ENCODE results near the gene IQSEC1.

Gene IQSEC1

DNA sequence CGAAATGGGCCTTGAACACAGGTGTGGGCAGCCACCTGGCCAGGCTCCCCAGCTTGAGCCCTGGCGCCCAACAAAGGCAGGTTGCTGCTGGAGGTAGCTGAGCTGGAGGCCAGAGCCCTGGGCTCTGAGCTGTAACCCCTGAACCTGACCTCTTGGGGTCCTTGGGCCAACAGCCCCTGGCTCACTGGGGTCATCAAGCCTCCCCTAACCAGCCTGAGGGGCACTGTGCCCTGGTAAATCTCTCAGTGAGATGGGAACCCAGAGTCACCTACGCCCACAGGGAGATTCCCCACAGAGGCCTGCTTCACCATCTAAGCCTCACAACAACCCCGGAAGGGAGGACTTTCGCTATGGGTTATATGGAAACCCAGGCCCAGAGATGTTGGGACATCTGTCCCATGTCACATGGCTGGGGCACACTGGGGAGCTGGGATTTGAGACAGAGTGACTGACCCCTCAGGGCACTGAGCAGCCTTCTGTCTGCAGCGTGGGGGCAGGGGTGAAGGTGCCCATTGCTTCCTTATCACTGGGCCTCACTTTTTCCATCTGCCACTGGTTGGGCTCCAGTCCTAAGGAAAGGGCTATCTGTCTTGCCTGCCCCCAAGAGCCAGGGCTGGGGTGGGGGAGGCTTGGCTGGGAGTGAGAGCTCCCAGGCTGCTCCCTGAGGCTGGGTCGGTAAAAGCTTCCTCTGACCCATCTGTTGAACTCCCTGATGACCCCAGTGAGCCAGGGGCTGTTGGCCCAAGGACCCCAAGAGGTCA is 59.1 kb downstream of the IQSEC1 start:
- no peak for DNase-seq

DNA sequence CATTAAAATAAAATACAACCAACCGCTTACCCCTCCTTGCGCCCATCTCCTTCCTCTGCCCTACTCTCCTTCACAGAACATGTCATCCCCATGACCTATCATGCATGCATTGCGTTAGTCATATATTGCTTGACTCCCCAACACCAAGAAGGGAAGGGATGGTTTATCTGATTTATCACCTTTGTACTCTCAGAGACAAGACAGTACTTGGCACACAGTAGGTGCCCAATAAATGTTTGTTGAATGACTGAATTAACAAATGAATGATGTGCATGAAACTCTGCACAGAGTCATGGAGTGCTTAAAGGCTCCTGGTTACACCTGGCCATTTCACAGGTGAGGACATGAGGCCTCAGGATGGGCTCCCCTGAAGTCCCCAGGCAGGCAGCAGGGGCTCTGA is 59.7 kb downstream of the IQSEC1 start:
- no peak for DNase-seq

DNA sequence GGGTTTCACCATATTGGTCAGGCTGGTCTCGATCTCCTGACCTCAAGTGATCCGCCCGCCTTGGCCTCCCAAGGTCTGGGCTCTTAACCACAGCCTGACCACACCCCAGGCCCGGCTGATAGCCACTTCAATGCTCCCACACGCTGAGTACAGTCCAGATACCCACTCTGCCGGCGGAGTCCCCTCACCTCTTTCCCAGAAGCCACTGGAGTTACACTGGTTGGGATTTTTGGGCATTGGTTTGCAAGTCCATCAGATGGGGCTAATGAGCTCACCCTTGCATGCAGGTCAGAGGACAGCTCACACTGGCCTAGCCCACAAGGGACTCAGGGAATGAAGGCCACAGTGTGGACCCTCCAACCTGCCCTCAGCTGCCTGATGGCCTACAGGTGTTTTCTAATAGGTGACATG is 60.1 kb downstream of the IQSEC1 start:
- no peak for DNase-seq

DNA sequence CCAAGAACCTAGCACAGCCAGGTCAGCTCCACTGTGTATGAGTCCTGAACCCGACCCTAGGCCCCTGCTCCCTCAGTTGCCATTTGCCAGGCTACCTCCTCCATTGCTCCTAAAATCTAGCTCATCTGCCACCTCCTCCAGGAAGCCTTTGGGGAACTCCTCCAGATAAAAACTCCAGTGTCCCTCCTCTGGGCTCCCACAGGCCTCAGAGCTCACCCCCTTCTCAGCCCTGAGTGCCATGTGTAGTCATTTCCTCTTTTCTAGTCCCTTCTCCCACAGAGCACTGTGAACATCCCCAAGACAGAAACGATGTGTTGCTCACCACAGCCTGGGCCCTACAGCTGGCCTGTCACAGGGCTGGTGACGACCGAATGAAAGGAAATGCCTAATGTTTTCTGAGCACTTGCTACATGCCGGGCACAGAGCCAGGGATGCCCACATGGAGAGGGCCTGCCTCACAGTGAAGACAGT is 61.0 kb downstream of the IQSEC1 start:
- DNase-seq: no peak

DNA sequence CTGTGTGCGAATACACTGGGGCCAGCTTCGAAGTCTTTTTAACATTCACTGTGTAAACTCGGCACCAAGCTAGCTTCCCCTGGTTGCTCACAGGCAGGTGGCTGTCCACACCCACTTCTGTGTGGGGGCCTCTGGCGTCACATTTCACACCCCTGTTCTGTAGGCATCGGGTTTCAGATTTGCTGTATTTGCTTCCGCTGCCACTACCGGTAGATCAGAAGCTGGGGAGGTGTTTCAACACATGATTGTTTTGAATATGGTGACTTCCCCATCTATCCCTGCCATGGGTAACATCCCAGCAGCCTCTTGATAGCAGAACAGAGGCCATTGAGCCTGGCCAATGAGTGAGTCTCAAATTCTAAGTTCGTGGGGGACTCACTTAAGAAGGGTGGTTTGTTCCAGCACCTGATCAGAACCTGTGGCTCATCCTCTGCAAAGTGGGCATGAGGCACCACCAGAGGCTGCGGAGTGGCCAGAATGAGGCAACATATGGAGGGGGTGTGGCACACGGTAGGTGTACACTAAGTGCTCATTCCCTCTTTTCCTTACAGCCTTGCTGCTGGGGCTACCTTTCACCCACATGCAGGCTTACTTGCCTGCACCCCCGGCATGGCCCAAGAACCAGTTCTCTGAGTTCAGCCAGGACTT is 61.5 kb downstream of the IQSEC1 start:
- no peak for DNase-seq

DNA sequence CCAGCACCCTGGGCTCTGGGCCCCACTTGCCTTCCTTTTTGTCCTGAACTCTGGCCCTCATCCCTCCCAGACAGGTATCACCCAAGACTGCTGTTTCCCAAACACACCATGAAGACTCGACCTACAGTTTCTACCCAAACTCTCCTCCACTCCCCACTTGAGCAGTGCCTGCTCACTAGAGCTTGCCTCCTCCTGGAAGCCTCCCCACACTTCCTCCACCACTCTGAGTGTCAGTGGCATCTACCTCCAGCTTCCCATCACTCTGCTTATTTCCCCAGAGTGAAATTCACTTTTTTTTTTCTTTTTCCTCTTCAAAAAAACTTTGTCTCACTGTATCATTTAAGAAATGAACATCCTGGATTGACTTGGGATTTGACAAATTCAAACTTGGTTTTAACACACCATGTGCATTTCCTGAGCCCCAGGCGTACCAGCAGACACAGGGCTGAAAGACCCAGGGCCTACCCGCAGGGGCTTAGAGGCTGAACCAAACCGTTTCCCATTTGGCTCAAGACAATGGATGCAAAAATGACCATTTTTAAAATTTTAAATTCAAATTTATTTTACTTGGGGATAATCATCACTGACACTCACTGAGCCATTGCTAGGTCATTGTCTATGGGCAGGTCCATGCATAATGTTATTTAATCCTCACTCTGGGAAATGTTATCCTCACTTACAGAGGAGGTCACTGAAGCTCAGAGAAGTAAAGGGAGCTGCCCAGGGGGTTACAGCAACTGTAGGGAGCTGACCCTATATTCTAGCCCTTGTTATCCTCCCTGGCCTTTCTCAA is 62.3 kb downstream of the IQSEC1 start:
- DNase-seq: no peak

DNA sequence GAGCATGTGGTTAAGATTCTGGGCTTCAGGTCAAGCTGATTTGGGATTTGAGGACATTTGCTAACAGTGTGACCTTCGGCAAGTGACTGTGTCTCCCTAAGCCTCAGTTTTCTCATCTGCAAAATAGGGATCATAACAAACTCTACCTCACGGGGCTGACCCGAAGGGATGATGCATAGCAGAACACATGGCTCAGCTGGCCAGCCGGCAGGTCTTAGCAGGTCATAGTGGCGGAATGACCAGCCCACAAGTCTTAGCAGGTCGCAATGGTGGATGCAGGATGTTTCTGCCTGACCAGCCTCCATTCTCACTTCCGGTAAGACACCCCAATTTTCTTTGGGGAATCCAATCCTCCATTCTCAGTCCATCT is 63.3 kb downstream of the IQSEC1 start:
- no peak for DNase-seq

DNA sequence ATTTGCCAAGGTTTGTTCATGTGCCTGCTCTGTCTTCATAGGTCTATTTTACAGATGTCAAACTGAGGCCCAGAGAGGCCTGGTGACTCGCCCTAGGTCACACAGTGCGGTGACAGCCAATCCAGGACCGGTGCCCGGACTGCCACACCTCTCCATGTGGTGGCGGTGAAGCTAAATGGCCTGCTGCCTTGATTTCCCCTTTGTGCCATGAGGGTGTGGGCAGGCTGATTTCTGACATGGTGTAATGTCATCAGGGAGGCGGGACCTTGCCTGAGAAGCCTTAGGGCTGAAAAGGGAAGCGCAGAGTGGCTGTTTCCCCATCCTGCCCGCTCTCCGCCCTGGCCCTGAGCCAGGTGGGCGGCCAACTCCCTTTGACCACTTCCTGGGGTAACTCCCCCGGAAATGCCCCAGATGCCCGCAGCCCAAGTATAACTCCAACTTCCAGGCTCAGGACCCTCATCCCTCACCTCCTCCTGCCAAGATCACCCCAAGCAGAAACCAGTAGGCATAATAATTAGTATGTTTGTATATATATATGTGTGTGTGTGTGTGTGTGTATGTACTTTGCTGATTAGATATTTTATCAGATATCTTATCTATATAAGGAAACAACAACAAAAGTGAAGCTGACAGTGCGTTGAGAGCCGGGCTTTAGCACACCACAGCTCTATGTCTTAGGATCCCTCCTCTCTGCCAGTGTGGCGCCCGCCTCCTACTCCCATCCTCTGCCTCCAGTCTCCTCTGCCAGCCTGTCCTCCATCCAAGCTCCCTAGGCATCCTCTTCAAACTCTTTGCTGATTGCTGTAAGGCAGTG is 63.9 kb downstream of the IQSEC1 start:
- no peak for DNase-seq

DNA sequence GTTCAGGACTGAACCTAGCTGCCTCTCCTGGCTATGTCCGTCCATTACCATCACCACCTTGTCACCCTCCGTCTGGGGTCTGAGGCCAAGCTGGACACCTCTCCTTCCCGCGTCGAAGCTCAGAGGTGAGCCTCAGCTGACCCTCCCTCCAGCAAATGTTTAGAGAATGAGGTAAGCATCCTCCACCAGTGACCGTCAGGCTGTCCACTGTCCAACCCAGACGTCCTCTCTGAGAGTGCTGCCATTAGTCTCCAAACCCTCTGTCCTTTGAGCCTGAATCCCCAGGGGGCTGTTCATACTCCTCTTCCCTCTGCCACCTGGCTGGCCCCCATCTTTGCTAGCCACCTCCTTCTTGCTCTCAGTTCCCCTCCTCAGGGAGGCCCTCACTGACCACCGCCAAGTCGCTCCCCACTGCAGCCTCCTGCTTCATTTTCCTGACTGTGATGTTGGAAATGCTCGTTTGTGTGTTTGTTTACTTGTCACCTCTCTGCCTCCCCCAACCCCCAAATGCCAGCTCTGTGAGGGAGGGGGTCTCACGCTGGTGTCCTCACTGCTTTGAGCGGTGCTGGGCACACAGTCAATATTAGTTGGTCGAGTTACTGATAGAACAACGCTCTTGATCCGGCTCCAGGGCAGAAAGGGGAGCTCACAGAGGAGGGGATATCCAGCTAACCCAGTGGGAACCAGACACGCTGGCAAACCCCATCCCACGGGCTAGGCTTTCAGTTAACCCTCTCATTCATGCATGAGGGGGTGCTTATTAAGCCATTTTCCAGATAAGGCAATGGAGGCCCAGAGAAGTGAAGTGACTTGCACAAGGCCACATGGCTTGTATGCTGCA is 64.9 kb downstream of the IQSEC1 start:
- DNase-seq: no peak

DNA sequence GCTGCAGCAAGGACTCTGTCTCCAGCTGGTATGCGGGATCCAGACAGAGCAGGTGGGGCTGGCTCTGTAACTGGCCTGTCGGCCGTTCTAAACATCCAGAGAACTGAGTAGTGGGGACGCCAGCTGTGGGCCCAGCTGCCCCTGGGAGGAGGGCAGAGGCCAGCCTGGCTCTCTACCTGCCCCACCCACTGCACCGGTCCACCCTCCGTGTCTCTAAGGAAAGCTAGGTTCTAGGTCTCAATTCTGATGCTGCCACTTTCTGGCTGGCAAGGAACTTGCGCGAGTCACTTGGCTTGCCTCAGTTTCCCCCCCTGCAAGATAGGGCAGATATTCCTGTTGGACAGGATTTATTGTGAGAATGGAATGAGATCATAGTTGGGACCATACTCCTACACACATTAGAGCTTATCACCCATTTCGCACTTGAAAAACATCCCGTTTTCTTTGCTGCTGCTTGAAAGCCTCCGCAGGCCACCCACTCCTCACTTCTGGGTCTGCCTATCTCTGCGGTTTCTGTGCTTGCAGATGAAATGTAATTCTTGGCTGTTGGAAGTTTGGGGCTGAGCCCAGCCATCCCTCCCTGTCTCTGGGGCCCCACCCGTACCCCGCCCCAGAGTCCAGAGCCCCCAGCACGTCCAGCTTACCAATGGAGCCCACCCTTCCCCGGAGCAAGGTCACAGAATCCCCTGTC is 65.8 kb downstream of the IQSEC1 start:
- no peak for DNase-seq

DNA sequence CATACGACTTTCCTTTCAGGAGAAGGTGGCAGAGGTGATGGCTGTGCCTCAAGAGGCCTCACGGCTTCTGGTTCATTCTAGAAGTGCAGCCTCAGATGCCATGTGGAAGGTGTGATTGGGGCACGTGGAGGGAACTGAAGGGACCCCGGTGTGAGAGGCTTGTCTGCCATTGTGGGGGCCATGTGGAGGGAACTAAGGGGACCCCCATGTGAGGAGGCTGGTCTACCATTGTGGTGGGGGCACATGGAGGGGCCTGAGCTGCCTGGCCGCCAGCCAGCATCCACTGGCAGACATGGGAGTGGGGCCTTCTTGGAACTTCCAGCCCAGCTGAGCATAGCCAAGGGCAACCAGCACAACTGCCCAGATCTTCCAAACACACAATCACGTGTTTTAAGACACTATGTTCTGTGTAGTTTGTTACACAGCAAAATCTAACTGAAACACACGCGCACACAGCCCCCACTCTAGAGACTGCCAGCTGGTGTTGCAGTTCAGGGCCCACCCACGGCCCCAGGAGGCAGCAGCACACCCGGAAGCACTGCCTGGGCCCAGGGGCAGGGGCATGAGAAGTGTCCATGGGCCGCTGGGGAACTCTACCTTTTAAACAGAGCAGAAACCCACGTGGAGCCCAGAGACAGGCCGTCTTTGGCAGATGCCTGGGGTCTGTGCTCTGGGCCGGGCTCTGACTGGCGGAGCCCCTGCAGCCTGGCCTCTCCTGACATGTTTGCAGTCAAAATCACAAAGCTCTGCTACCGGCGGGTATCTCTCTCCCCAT is 66.8 kb downstream of the IQSEC1 start:
- no peak for DNase-seq

DNA sequence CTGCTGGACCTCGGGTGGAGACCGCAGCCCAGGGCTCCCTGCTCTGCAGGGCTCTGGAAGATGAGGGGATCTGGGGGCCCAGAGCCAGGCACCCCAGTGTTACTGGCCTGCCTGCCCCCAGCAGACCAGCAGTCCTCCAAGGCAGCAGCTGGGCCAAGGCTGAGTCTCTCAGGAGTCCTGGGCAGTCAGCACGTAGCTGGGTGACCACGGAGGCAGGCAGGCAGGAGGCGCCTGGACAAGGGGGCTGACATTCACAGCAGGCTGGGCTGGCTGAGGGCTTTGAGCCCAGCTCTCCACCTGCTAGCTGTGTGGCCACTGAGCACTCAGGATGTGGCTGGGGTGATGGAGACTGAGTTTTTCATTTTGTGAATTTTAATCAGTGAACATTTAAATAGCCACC is 67.9 kb downstream of the IQSEC1 start:
- DNase-seq: no peak

DNA sequence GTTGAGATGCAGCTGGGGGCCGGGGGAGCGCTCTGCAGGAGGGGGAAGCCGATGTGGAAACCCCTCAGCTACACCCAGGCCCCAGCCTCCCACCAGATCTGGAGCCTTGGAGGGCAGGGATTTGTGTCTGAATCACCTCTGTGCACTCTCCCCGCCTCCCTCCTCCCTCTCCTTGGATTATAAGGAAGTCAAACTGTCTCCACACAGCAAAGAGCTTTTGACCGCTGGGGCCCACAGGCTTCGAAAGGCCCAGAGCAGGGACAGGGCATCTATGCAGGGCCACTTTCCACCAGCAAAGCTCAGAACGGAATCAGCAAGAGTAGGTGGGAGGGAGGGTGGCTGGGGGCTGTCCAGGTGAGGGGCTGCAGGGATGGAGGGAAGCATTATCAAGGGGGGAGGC is 68.9 kb downstream of the IQSEC1 start:
- DNase-seq: no peak

DNA sequence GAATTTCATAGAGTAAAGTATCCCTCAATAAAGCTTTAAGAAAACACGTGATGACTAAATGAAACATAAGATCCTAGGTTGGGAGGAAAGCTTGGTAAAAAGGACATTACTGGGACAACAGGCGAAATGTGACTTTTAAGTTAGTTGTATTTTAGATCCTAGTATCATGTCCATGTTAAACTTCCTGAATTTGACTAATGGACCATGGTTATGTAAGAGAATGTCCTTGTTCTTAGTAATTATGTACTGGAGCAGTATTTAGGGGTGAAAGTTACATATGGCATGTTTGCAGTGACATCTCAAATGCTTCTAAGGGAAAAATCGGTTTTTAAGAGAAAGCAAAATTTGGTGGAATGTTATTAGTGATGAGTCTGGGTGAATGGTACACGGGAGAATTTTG is 69.6 kb downstream of the IQSEC1 start:
- DNase-seq: no peak

DNA sequence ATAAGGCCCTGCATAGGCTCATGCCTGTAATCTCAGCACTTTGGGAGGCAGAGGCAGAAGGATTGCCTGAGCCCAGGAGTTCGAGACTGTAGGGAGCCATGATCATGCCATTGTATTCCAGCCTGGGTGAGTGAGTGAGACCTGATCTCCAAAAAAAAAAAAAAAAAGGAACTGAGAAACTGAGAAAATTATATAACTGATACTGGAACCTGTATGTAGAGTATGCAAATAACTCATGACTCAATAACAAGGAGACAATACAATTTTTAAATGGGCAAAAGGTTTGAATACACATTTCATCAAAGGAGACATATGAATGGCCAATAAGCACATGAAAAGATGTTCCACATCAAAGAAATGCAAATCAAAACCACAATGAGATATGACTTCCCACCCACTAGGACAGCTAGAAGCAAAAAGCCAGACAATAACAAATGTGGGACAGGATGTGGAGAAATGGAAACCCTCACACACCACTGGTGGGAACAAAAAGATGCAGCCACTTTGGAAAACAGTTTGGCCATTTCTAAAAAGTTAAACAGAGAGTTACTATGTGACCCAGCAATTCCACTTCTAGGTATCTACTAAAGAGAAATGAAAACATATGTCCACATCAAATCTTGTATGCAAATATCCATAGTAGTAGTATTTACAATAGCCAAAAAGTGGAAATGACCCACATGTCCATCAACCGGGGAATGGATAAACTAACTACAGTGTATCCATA is 70.7 kb downstream of the IQSEC1 start:
- no peak for DNase-seq

DNA sequence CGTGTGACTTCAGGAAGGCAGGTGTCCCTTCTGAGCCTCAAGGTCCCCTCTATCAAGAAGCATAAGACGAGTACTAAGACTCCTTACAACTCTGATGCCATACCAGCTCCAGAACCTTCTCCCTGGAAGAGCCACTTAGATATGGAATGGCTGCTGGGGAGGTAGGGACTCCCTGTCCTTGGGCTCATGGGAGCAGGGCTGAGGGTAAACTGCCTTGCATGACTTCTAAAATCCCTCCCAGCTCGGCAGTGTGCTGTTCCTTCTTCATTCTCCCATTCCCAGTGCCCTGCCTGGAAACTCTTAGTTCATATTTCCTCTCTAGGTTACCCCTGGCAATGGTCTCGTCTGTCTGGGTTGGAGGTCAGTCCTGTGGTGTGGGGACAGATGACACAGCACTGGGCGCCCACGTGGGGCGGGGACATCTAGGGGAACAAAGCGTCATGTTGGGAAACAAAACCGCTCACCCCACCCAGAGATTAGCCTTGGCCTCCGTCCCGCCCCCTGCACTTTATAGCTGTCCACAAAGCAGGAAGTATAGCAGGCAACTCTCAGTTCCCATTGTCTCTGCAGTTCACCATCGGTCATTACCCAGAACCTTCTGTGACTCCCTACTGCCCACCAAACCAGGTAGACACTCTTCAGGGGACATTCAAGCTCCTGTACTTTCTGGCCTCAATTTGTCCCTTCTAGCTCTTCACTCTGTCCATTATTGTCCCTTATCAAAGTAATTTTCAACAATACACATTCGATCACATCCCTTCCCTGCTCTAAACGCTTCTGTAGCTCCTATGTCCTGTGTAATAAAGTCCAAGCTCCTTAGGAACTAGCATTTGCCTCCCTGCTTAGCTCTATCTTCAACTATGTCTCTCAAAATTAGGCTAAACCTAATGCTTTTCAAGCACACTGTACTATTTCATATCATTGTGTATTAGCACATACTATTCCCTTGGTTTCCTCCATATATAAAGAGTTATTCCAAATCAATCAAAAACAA is 73.8 kb downstream of the IQSEC1 start:
- DNase-seq: no peak

DNA sequence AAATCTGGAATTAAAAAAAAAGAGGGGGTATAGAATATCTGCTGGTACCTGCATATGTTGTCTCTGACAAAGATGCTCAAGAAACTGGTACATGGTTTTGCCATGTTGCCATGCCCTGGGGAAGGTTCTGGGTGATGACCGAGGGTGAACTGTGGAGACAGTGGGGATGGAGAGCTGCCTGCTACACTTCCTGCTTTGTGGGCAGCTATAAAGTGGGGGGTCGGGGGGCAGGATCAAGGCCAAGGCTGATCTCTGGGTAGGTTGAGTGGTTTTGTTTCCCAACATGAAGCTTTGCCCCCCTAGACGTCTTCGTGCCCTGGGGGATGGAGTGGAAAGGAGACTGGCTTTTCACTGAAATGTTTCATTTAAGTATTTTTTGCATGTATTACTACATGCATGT is 74.6 kb downstream of the IQSEC1 start:
- no peak for DNase-seq

DNA sequence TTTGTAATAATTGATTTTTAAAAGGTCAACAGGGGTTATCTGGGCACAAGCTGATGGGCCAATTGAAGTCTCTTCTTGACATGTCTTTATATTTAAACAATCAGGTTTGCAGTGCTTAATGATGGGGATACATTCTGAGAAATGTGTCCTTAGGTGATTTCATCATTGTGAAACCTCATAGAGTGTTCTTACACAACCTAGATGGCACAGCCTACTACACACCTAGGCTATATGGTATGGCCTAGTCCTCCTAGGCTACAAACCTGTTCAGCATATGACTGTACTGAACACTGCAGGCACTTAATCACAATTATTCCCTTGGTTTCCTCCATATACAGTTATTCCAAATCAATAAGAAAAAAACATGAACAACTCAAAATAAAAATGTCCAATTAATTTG is 75.8 kb downstream of the IQSEC1 start:
- DNase-seq: no peak

DNA sequence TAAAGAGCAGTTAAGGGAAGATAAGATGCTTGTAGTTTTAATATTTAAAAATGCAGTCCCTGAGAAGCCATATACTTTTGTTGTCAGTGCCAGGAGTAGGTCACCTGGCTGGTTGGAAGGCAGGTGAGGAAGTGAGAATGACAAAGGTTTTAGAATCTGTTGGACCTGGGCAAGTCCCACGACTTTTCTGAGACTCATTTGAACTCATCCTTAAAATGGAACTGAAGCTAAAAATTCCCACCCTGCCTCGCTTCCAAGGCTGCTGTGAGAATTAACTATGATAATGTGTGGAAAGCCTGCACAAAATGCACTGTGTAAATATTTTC is 77.1 kb downstream of the IQSEC1 start:
- DNase-seq: no peak

Data from amniotic stem cell (primary cell).